Smooth muscle cell (in vitro differentiated cells): ENCODE results near the gene TAF10. TPM values are rescaled to one million over a fixed set of nuclear protein-coding genes. Genes with fewer than 3 reads are reported as not detected.

Source experiments
- DNase-seq: peaks from one replicate; lab custom pipeline; 2025; ENCODE audit not compliant: unreplicated experiment; lab: John Stamatoyannopoulos, UW
- H2AFZ ChIP-seq: fragments of 200-600 bp; sonication (generic); 2 replicates; pipeline ENCODE4 v1.6.0; 2016; ENCODE audit warnings: antibody characterized with exemption, low read depth, mild to moderate bottlenecking
- H3F3A ChIP-seq: fragments of 200-600 bp; sonication (generic); 2 replicates; pipeline ENCODE4 v1.6.0; 2017; ENCODE audit warnings: antibody characterized with exemption, low read depth
- H3K27ac ChIP-seq: fragments of 200-600 bp; sonication (generic); 2 replicates; pipeline ENCODE4 v1.5.1; 2016; ENCODE audit warnings: low read depth, mild to moderate bottlenecking
- H3K27me3 ChIP-seq: fragments of 200-600 bp; sonication (generic); 2 replicates; pipeline ENCODE4 v1.6.1; 2016; ENCODE audit warnings: low read depth, mild to moderate bottlenecking
- H3K36me3 ChIP-seq: fragments of 200-600 bp; sonication (generic); 2 replicates; pipeline ENCODE4 v1.5.1; 2016; ENCODE audit warnings: low read depth
- H3K4me1 ChIP-seq: fragments of 200-600 bp; sonication (generic); 2 replicates; pipeline ENCODE4 v1.5.1; 2016; ENCODE audit warnings: low read depth
- H3K4me2 ChIP-seq: fragments of 200-600 bp; sonication (generic); 2 replicates; pipeline ENCODE4 v1.6.0; 2016; ENCODE audit warnings: mild to moderate bottlenecking
- H3K4me3 ChIP-seq: fragments of 200-600 bp; sonication (generic); 2 replicates; pipeline ENCODE4 v1.5.1; 2016; ENCODE audit warnings: mild to moderate bottlenecking
- H3K79me2 ChIP-seq: fragments of 200-600 bp; sonication (generic); 2 replicates; pipeline ENCODE4 v1.6.0; 2016; ENCODE audit warnings: low read depth, mild to moderate bottlenecking
- H3K9ac ChIP-seq: fragments of 200-600 bp; sonication (generic); 2 replicates; pipeline ENCODE4 v1.6.0; 2016; ENCODE audit warnings: low read depth
- H3K9me3 ChIP-seq: fragments of 200-600 bp; sonication (generic); replicated peaks from 2 replicates; pipeline ENCODE4 v1.5.1; 2016; ENCODE audit warnings: low read depth
- H4K20me1 ChIP-seq: fragments of 200-600 bp; sonication (generic); 2 replicates; pipeline ENCODE4 v1.6.0; 2016; ENCODE audit warnings: low read depth
- CTCF ChIP-seq: fragments of 200-600 bp; sonication (generic); IDR thresholded peaks from 2 replicates; pipeline ENCODE4 v1.5.1; 2017; ENCODE audit warnings: borderline replicate concordance, mild to moderate bottlenecking, antibody characterized with exemption; ENCODE audit not compliant: insufficient read depth, poor library complexity, severe bottlenecking
- WGBS: methylation state at CpG from one replicate; pipeline ENCODE4 v1.1.7; 2016; ENCODE audit warnings: low lambda C conversion rate; 5-methylcytosine and 5-hydroxymethylcytosine counted together
- polyA plus RNA-seq: library from polyadenylated mRNA; unstranded; fragments of >200 nt; fragmentation: Nextera tagmentation; extraction: Ambion mirVana; gene quantifications from 2 replicates; pipeline ENCODE4 v1.2.1, GENCODE V29; 2016
- total RNA-seq: library from RNA; depleted of rRNA; stranded (reverse); fragments of >200 nt; gene quantifications from 2 replicates; pipeline ENCODE4 v1.2.3, GENCODE V29; 2014

The TAF10 gene
- total and polyA plus RNA-seq, 2 experiments from 2014 or later, result 83.3 to 373 TPM

- Histone ChIP-seq H4K20me1 (no peaks in the 10 kb centered on the region), H3F3A (no peaks in the 10 kb centered on the region), H3K4me2 (no peak overlapping the region), H3K27me3 (no peaks in the 10 kb centered on the region), H2AFZ (no peak overlapping the region), H3K4me1 (no peaks in the 10 kb centered on the region), H3K4me3 (no peak overlapping the region), H3K9me3 (no peaks in the 10 kb centered on the region), H3K79me2 (no peaks in the 10 kb centered on the region), H3K27ac (no peak overlapping the region), H3K9ac (no peak overlapping the region), H3K36me3 (no peaks in the 10 kb centered on the region)
- TF ChIP-seq CTCF, result no peak
- DNase-seq, result no peak
- WGBS, result 64% methylated on average over 6 of the region's 6 CpGs
These were observed 35.3 kb downstream of the TAF10 start for GRCh38 chr11:6576471-6577373.

GRCh38 chr11:6574816-6575715, 37.0 kb downstream of the TAF10 start:
- Histone ChIP-seq H3K27ac (no peak overlapping the region), H3K4me3 (no peak overlapping the region), H3K36me3 (no peaks in the 10 kb centered on the region), H3K4me1 (no peaks in the 10 kb centered on the region), H3F3A (no peaks in the 10 kb centered on the region), H3K9me3 (no peaks in the 10 kb centered on the region), H3K79me2 (no peaks in the 10 kb centered on the region), H3K27me3 (no peaks in the 10 kb centered on the region), H2AFZ (no peak overlapping the region), H4K20me1 (no peaks in the 10 kb centered on the region), H3K4me2 (no peak overlapping the region), H3K9ac (no peak overlapping the region)
- no peak for DNase-seq
- no peak for TF ChIP-seq CTCF
- 46% methylated on average over 6 of the region's 6 CpGs for WGBS

GRCh38 chr11:6572215-6572614, 39.8 kb downstream of the TAF10 start:
- Histone ChIP-seq H3K27ac (no peak overlapping the region), H4K20me1 (no peaks in the 10 kb centered on the region), H3K4me3 (no peak overlapping the region), H3F3A (no peaks in the 10 kb centered on the region), H3K9ac (no peak overlapping the region), H3K79me2 (no peaks in the 10 kb centered on the region), H2AFZ (no peak overlapping the region), H3K27me3 (no peaks in the 10 kb centered on the region), H3K4me1 (no peaks in the 10 kb centered on the region), H3K36me3 (no peaks in the 10 kb centered on the region), H3K4me2 (no peak overlapping the region), H3K9me3 (no peaks in the 10 kb centered on the region)
- WGBS, result 55% methylated on average over 2 of the region's 2 CpGs
- DNase-seq, result no peak
- no peak for TF ChIP-seq CTCF
